Adipocyte (in vitro differentiated cells): ENCODE measurements around the gene CFAP45.
"Not testable (repeated sequence)": the region's sequence is repeated elsewhere in the genome, so short reads cannot be mapped to it uniquely, and the experiment has no call there.

Experiments
- DNase-seq: peaks from one replicate; pipeline ENCODE4 v3.0.0-alpha.2; 2015; ENCODE audit warnings: low read depth
- H3K27me3 ChIP-seq: replicated peaks from 2 replicates; pipeline ENCODE4 v1.7.0; 2013; ENCODE audit warnings: mild to moderate bottlenecking, low read length, moderate library complexity; ENCODE audit not compliant: control insufficient read depth, insufficient read depth
- H3K36me3 ChIP-seq: 2 replicates; pipeline ENCODE4 v1.7.0; 2013; ENCODE audit warnings: low read length, mild to moderate bottlenecking, moderate library complexity; ENCODE audit not compliant: control insufficient read depth, insufficient read depth, severe bottlenecking
- H3K4me1 ChIP-seq: 2 replicates; pipeline ENCODE4 v1.7.0; 2013; ENCODE audit warnings: mild to moderate bottlenecking, low read length, moderate library complexity; ENCODE audit not compliant: control insufficient read depth, insufficient read depth
- H3K4me3 ChIP-seq: 2 replicates; pipeline ENCODE4 v1.7.0; 2013; ENCODE audit warnings: mild to moderate bottlenecking, low read length, moderate library complexity
- H3K9ac ChIP-seq: 2 replicates; pipeline ENCODE4 v1.7.0; 2013; ENCODE audit warnings: mild to moderate bottlenecking, low read length, moderate library complexity
- H3K9me3 ChIP-seq: 2 replicates; pipeline ENCODE4 v1.7.0; 2013; ENCODE audit warnings: mild to moderate bottlenecking, low read length, moderate library complexity; ENCODE audit not compliant: control insufficient read depth

Gene CFAP45

DNA sequence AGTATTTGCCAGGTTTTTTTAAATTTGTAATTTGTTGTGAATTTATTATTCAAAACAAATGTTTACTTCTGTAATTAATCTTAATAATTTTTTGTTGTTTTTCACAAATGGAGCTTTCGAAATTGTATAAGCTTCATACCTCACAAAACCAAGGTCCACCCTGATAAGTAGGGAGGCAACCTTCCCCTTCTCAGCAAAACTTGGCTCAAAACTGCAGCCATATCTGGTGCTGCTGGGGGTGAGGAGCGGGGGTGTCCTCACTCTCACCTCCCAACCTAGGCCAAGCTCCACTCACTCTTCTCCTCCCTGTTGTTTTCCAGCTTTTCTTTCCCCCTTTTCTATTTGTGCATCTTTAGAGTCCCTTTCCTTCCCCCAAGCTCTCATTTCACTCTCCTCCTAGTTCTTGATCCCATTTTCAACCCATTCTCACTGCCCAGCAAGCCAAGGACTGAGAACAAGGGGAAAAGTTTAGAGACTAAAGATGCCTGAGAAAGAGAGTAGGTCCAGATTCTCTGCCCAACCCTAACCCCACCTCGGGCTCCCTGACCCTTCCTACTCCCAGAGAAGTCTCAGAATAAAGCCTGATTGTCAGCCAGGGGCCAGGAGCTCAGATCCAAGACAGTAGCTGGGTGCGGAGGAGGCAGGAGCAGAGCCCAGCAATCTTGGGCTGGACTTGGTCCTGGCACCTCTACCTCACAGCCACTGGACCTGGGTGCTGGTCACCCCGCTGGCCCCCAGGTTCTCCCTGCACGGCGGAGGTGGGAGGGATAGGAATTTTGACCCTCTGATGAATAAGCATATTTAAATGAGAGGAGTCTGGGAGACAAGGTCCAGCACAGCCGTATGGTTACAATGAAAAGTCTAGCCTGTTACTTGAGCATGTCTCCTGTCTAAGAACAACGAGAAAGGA, 8.3 kb upstream of the CFAP45 start:
- H3K36me3 ChIP-seq = no peaks in the 10 kb centered on the region
- H3K4me3 ChIP-seq = no peak overlapping the region
- no peaks in the 10 kb centered on the region for H3K27me3 ChIP-seq
- no peak for DNase-seq
- no peaks in the 10 kb centered on the region for H3K9me3 ChIP-seq
- no peak overlapping the region for H3K9ac ChIP-seq
- no peaks in the 10 kb centered on the region for H3K4me1 ChIP-seq

DNA sequence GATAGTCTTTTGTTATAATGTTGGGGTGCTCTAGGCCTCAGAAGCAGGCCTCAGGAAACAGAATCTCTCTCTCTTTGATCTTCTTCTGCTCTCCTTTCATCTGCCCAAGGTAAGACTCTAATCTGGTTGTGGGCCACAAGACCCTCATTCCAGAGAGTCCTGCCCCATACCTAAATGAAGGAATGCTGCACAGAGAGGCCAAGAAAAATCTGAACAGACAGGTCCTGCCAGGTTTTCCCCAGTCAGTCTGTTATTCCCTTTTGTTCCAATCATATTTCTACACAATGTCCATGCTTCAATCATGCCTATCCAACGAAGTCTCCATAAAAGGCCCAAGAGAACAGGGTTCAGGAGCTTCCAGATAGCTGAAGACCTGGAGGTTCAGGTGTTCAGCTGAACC, 7.0 kb upstream of the CFAP45 start:
- H3K9me3 ChIP-seq = no peaks in the 10 kb centered on the region

DNA sequence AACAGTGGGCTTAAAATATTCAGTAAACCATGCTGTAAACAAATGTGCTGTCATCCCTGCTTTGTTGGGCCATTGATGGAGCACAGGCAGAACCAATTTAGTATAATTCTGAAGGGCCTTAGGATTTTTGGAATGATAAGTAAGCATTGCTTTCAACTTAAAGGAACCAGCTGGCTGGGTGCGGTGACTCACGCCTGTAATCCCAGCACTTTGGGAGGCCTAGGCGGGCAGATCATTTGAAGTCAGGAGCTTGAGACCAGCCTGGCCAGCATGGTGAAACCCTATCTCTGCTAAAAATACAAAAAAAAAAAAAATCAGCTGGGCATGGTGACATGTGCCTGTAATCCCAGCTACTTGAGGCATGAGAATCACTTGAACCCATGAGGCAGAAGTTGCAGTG, 4.1 kb upstream of the CFAP45 start:
- not testable (repeated sequence) for H3K4me3 ChIP-seq, H3K27me3 ChIP-seq, H3K36me3 ChIP-seq, H3K9ac ChIP-seq, H3K9me3 ChIP-seq, DNase-seq
- H3K4me1 ChIP-seq = peaks cover 11% of the 10 kb centered on the region

More for the DNA sequence above, 7.0 kb upstream of the CFAP45 start:
- H3K4me1 ChIP-seq = no peaks in the 10 kb centered on the region
- no peak for DNase-seq
- no peak overlapping the region for H3K9ac ChIP-seq
- no peaks in the 10 kb centered on the region for H3K27me3 ChIP-seq
- no peak overlapping the region for H3K4me3 ChIP-seq
- no peaks in the 10 kb centered on the region for H3K36me3 ChIP-seq

DNA sequence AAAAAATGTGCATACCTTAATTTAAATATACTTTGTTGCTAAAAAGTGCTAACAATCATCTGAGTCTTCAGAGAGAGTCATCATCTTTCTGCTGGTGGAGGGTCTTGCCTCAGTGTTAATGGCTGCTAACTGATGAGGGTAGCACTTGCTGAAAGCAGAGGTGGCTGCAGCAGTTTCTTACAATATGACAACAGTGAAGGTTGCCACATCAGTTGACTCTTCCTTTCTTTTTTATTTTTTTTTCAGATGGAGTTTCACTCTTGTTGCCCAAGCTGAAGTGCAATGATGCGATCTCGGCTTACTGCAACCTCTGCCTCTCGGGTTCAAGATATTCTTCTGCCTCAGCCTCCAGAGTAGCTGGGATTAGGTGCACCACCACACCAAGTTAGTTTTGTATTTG, 2.6 kb upstream of the CFAP45 start:
- H3K9ac ChIP-seq = no peak overlapping the region
- no peaks in the 10 kb centered on the region for H3K36me3 ChIP-seq
- peaks cover 11% of the 10 kb centered on the region for H3K4me1 ChIP-seq
- no peak for DNase-seq
- H3K4me3 ChIP-seq = no peak overlapping the region
- H3K9me3 ChIP-seq = no peaks in the 10 kb centered on the region
- no peaks in the 10 kb centered on the region for H3K27me3 ChIP-seq

DNA sequence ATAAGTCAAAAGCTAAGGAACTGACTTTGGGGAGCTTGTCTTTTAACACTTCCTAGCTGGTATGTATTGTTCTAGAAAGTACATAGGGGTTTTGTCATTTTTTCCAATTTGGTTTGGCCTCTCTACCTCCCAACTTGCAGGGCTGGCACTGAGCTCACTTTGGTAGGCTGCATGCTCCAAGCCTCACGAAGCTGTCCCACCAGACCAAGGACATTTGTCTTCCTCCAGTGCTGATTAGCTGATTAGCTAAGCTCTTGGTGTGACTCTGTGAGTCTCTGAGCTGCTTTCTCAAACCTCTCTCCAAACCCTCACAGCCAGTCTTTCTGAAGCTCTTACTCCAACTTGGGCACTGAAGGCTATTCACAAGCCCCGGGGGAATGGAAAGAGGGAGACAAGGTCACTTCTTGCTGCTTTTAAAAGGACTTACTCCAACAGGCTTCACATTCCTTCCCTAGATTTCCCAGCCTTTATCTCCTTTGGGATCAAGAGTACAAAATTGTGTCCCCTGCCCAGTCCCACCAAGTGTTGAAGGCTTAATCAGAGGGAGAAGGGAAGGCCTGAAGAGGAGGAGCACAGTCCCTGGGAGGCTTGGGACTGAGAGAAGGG, 893 bp upstream of the CFAP45 start:
- Histone ChIP-seq H3K27me3 (no peaks in the 10 kb centered on the region), H3K4me1 (peaks cover 11% of the 10 kb centered on the region), H3K36me3 (no peaks in the 10 kb centered on the region), H3K4me3 (no peak overlapping the region), H3K9me3 (no peaks in the 10 kb centered on the region), H3K9ac (no peak overlapping the region)
- DNase-seq = no peak

DNA sequence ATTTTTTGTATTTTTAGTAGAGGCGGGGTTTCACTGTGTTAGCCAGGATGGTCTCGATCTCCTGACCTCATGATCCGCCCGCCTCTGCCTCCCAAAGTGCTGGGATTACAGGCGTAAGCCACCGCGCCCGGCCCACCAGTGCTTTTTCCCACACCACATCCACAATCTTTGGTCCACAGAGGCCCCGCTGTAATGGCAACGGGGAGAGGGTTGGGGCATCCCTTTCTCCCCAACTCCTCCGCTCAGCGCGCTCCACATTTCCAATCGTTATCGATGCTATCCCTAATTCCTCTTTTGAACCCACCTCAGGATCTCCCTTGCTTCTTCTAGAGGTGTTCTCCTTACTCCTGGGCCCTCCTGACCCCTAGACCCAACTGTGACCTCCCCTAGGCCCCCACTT, 331 bp downstream of the CFAP45 start:
- not testable (repeated sequence) for H3K27me3 ChIP-seq, H3K9me3 ChIP-seq, H3K9ac ChIP-seq, H3K36me3 ChIP-seq, DNase-seq, H3K4me3 ChIP-seq
- peaks cover 11% of the 10 kb centered on the region for H3K4me1 ChIP-seq

DNA sequence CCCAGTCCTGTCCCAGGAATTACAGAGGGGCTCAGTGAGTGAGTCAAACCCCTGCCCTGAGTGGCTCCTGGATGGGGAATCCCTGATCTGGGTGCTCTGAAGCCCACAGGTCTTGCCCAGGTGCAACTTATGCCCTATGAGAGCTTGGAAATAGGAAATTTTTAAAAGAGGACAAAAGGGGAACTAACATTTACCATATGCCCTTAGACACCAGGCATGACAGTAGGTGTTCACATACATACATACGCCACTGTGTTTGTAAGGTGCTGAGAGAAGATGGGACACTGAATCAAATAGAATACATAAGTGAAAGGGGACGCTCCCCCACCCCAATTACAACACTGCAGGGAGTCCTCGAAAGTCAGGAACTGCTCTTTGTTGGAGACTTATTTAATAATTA, 1.4 kb downstream of the CFAP45 start:
- H3K9me3 ChIP-seq = no peaks in the 10 kb centered on the region
- H3K36me3 ChIP-seq = no peaks in the 10 kb centered on the region
- peaks cover 7% of the 10 kb centered on the region for H3K27me3 ChIP-seq
- DNase-seq = no peak
- no peak overlapping the region for H3K4me3 ChIP-seq
- no peak overlapping the region for H3K9ac ChIP-seq
- H3K4me1 ChIP-seq = peaks cover 11% of the 10 kb centered on the region

DNA sequence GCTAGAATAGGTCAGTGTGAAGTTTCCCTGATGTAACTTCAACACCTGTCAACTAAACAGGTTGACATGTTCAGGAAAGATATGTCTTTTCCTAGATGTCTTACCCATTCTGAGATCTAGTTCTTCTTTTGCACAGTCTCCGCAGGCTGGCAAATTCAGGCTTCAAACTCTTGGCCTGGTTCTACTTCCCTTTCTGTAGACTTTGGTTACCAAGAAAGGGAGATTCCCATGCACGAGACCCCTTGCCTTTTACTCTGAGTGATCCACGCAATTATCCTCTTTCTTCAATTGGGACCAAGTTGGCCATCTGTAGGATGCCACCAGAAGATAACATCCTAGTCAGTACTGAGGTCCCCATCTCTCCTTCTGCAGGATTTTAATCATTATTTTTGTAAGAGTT, 2.0 kb downstream of the CFAP45 start:
- Histone ChIP-seq H3K36me3 (no peaks in the 10 kb centered on the region), H3K4me1 (peaks cover 11% of the 10 kb centered on the region), H3K4me3 (no peak overlapping the region), H3K9me3 (no peaks in the 10 kb centered on the region), H3K9ac (no peak overlapping the region), H3K27me3 (peaks cover 7% of the 10 kb centered on the region)
- DNase-seq = no peak

DNA sequence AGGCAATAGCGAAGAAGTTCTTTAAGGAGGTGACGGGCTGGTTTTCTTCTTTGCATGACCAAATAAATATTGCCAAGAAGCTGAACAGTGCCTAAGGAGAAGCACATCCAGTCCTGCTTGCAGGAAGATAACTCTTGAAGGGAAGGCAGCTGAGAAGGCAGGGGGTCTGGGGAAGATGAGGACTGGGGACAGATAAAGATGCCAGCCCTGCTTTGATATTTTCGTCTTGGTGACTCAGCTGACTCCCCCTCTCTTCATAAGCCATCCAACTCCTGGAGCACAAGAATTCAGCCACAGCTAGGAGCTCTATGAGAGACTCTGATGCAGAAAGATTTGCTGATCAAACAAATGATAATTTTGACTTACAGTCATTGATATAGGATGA, 3.4 kb downstream of the CFAP45 start:
- H3K27me3 ChIP-seq = peaks cover 7% of the 10 kb centered on the region
- no peak overlapping the region for H3K9ac ChIP-seq
- peaks cover 11% of the 10 kb centered on the region for H3K4me1 ChIP-seq
- no peaks in the 10 kb centered on the region for H3K9me3 ChIP-seq
- DNase-seq = no peak
- no peak overlapping the region for H3K4me3 ChIP-seq
- H3K36me3 ChIP-seq = no peaks in the 10 kb centered on the region

DNA sequence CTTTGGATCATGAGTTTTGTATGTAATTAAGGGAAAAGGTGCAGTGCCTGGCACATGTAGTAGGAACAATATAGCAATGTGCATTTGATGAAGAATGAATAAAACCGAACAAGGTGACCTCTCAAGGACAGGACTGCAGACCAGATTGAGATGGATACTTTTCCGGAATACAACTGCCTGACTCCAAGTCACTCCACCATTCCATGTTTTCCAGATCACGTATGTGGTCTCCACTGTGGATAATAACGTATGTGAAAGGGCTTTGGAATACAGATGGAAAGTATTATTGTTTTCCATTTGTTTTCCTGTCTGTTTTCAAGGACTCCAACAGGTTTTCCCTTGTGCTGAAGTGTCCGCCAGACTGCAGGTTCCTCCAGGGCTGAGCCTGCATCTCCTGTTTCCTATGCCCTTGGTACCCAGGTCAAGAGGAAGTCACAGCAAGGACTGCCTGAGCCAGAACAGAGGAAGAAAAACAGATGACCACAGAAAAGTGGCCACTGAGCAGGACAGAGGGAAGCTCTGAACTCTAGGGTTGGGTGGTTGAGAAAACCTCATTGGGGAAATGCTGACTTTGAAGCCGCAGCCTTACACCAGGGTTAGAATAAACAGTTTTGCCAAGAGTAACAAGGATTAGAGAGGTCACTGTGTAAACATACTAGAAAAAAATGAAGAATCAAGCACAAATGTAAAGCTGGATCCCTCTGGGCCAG, 4.0 kb downstream of the CFAP45 start:
- peaks cover 9% of the 10 kb centered on the region for H3K4me1 ChIP-seq
- no peaks in the 10 kb centered on the region for H3K9me3 ChIP-seq
- no peak for DNase-seq
- no peaks in the 10 kb centered on the region for H3K36me3 ChIP-seq
- peaks cover 7% of the 10 kb centered on the region for H3K27me3 ChIP-seq
- H3K9ac ChIP-seq = no peak overlapping the region
- H3K4me3 ChIP-seq = no peak overlapping the region

DNA sequence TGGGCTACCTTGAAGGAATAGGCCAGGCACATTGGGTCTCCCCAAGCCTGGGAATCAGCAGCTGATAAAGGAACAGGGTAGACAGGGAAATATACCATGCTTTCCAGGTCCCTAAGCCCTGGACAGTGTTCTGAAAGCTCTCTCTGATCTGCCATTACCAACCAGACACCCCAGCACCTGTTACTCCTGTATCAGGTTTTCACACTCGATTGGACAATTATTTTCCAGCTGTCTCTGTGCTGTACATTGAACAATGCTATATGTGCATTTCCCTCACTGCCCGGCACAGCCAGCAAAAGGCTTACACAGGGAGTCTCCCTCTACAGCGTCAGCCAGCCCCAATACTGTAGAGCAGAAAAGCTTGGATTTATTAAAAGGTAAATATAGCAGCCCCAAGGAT, 4.7 kb downstream of the CFAP45 start:
- no peak overlapping the region for H3K9ac ChIP-seq
- peaks cover 4% of the 10 kb centered on the region for H3K4me1 ChIP-seq
- peaks cover 7% of the 10 kb centered on the region for H3K27me3 ChIP-seq
- no peak for DNase-seq
- no peak overlapping the region for H3K4me3 ChIP-seq
- no peaks in the 10 kb centered on the region for H3K36me3 ChIP-seq
- no peaks in the 10 kb centered on the region for H3K9me3 ChIP-seq
